HS-5 (cell line): ENCODE data around the gene CCNQ.

ENCODE experiments used
- DNase-seq: peaks from one replicate; pipeline ENCODE4 v3.0.0-alpha.2; 2012; ENCODE audit warnings: low read depth

The CCNQ gene

GRCh38 chrX:153596981-153597750 is 1.8 kb downstream of the CCNQ start:
- no peak for DNase-seq

GRCh38 chrX:153595859-153596857 is 2.8 kb downstream of the CCNQ start:
- no peak for DNase-seq

GRCh38 chrX:153595387-153595786 is 3.6 kb downstream of the CCNQ start:
- DNase-seq: no peak

- no peak for DNase-seq
Measured at GRCh38 chrX:153593811-153594500, 5.0 kb downstream of the CCNQ start.

- no peak for DNase-seq
Measured at GRCh38 chrX:153592966-153593688, 5.8 kb downstream of the CCNQ start.

GRCh38 chrX:153592091-153592833 is 6.7 kb downstream of the CCNQ start:
- no peak for DNase-seq

- no peak for DNase-seq
Measured at GRCh38 chrX:153590961-153591956, 7.7 kb downstream of the CCNQ start.

GRCh38 chrX:153588782-153589446 is 10.0 kb downstream of the CCNQ start:
- no peak for DNase-seq

GRCh38 chrX:153588021-153588781 is 10.7 kb downstream of the CCNQ start:
- DNase-seq: no peak

GRCh38 chrX:153587342-153587741 is 11.6 kb downstream of the CCNQ start:
- no peak for DNase-seq

GRCh38 chrX:153585827-153586226 is 13.1 kb downstream of the CCNQ start:
- no peak for DNase-seq

- no peak for DNase-seq
Measured at GRCh38 chrX:153583433-153583832, 15.5 kb downstream of the CCNQ start.

- DNase-seq: no peak
Measured at GRCh38 chrX:153582896-153583295, 16.0 kb downstream of the CCNQ start.

- DNase-seq: no peak
Measured at GRCh38 chrX:153580700-153581386, 18.1 kb downstream of the CCNQ start.

GRCh38 chrX:153578889-153579288 is 20.1 kb downstream of the CCNQ start:
- no peak for DNase-seq

- no peak for DNase-seq
Measured at GRCh38 chrX:153578200-153578835, 20.6 kb downstream of the CCNQ start.

GRCh38 chrX:153576961-153577360 is 22.0 kb downstream of the CCNQ start:
- DNase-seq: no peak
